ENCODE data around the gene P2RX2.

P2RX2 gene

GRCh38 chr12:132603240-132604150 is 15.1 kb upstream of the P2RX2 start:
- no peak for DNase-seq

- no peak for DNase-seq
Measured at GRCh38 chr12:132604151-132604618, 14.4 kb upstream of the P2RX2 start.

- DNase-seq, result no peak
Measured at GRCh38 chr12:132604668-132605441, 13.7 kb upstream of the P2RX2 start.

GRCh38 chr12:132605892-132606291 is 12.7 kb upstream of the P2RX2 start:
- DNase-seq, result no peak

GRCh38 chr12:132606466-132606865 is 12.1 kb upstream of the P2RX2 start:
- no peak for DNase-seq

- no peak for DNase-seq
Measured at GRCh38 chr12:132606927-132607326, 11.6 kb upstream of the P2RX2 start.

GRCh38 chr12:132608231-132609171 is 10.1 kb upstream of the P2RX2 start:
- DNase-seq, result no peak

- no peak for DNase-seq
Measured at GRCh38 chr12:132610051-132610759, 8.4 kb upstream of the P2RX2 start, which contains the start of gene LRCOL1. LRCOL1 (minus strand) TSS chr12:132610582; CDS start chr12:132606251, 4,331 bp downstream.

GRCh38 chr12:132610866-132611602 is 7.5 kb upstream of the P2RX2 start:
- DNase-seq, result no peak

GRCh38 chr12:132611620-132612019 is 7.0 kb upstream of the P2RX2 start:
- no peak for DNase-seq

- no peak for DNase-seq
Measured at GRCh38 chr12:132614029-132614428, 4.5 kb upstream of the P2RX2 start.

GRCh38 chr12:132614861-132615578 is 3.6 kb upstream of the P2RX2 start:
- peak; percentile 73 for DNase-seq

- no peak for DNase-seq
Measured at GRCh38 chr12:132615579-132616038, 3.0 kb upstream of the P2RX2 start.

- DNase-seq, result no peak
Measured at GRCh38 chr12:132617135-132617701, 1.4 kb upstream of the P2RX2 start.

- DNase-seq, result no peak
Measured at GRCh38 chr12:132617822-132618682, 524 bp upstream of the P2RX2 start.

GRCh38 chr12:132619071-132619385 is 452 bp downstream of the P2RX2 start:
- DNase-seq, result no peak

- no peak for DNase-seq
Measured at GRCh38 chr12:132619386-132620112, 973 bp downstream of the P2RX2 start.
